GM12892 (cell line): ENCODE data around the gene CA5B.

Experiments used
- POLR2A ChIP-seq: IDR thresholded peaks from 2 replicates; pipeline ENCODE4 v1.6.1; 2011; ENCODE audit warnings: low read depth, low read length, control low read depth
- POLR2AphosphoS5 ChIP-seq: IDR thresholded peaks from 2 replicates; pipeline ENCODE4 v1.6.1; 2011; ENCODE audit warnings: low read depth, low read length, control low read depth

DNA sequence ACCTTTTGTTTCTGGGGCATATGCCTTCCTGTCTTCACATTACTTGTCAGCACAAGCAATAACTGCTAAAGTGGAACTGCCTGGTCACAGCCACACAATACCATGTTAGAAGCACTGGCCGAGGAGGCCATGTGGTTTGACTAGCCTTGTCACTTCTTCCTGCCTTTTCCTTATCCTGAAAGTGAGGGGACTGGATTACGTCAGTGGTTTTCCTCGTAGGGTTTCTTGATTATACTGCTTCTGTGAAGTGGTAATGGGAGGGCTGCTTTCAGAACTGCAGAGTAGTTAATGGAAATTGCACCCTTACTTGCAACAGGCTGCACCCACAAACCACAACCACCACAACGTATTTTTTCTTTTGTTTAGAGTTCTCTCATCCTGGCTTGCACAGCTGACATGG, 78.8 kb downstream of the CA5B start:
- TF ChIP-seq POLR2A = no peak
- no peak for TF ChIP-seq POLR2AphosphoS5
